Suppressor macrophage (primary cell): ENCODE measurements around the gene GRPEL1.

ENCODE experiments used
- DNase-seq, 4 experiments: peaks; one replicate each; pipeline ENCODE4 v3.0.0-alpha.2; 2020 to 2022

GRPEL1 gene

DNA sequence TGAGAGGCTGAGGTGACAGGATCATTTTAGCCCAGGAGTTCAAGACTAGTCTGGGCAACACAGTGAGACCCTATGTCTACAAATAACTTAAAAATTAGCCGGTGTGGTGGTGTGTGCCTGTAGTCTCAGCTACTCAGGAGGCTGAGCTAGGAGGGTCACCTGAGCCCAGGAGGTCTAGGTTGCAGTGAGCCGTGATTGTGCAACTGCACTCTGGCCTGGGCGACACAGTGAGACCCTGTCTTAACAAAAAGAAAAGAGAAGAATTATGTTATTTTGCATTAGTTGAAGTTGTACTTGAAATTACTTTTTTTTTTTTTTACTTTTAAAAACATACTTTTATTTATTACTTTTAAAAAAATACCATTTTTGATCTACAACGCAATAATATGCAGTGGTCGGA is 46.5 kb downstream of the GRPEL1 start:
- DNase-seq, result no peak

GRCh38 chr4:7020856-7021255 is 47.0 kb downstream of the GRPEL1 start:
- no peak for DNase-seq

GRCh38 chr4:7020290-7020689 is 47.6 kb downstream of the GRPEL1 start:
- DNase-seq, result no peak

- DNase-seq, result no peak
Measured at GRCh38 chr4:7019367-7019766, 48.5 kb downstream of the GRPEL1 start.

DNA sequence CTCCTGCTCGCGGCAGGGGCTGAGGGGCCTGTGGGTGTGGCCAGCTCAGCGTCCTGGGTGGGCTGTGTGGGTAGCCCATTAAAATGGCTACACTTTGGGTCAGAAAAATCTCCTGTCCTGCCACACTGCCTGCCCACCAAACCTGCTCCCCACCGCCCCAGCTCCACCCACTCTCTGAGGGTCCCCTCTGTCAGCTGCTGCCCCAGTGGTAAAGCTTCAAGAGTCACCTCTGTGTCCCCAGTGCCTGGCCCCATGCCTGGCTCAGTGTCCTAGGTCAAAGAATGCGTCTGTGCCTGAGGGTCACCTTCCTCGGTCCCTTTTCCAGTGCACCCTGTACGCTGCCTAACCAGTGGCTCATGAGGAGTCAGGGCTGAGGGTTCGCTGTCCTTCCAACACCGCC is 49.6 kb downstream of the GRPEL1 start:
- DNase-seq, result no peak

GRCh38 chr4:7017446-7018048 is 50.3 kb downstream of the GRPEL1 start:
- no peak for DNase-seq

- DNase-seq, result no peak
Measured at GRCh38 chr4:7016512-7016911, 51.4 kb downstream of the GRPEL1 start.

DNA sequence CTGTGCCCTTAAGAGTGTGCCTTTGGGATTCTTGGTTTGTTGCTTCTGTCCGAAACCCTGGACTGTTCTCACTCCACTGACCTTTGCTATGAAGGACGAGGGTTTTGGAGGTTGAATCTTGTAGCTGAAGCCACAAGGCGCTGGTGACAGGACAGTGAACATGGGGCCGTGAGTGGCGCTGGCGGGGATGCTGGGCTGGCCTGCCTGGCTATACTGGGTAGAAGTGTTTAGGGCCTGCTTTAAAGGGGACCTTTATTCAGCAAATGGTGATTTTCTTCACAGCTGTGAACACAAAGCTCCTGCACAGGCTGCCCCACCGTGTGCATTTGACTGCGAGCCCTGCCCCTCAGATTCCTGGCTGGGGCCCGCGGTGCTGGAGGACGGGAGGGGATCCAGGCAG is 51.8 kb downstream of the GRPEL1 start:
- no peak for DNase-seq

DNA sequence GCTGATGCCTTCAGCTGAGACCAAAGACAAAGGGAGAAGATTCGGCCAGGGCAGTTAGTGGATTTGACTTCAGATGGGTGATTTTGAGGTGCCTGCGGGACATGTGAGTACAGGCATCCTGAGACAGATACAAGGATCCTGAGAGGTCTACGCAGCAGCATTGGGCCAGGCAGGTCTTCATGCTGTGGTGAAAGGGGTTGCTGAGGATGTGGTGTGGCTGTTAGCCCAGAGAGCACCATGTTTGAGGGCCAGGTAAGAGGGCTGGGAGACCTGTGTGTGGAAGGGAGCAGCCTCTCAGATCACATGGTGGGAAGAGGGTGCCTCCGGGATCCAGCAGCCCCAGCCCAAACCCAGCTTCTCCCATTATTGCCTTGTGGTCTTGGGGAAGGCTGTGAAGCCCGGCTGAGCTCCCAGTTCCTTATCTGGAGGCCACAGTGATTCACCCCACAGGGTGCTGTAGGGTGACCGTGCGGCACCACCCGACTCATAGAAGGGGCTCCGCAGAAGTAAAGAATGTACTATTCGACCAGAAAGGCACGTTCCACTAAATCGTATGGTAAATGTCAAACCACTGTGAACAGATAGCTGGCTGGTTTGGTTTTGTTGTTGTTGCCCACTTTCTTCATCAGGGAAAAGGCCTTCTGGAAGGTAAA is 52.4 kb downstream of the GRPEL1 start:
- DNase-seq, result no peak

GRCh38 chr4:7014815-7015214 is 53.0 kb downstream of the GRPEL1 start:
- no peak for DNase-seq

- DNase-seq, result no peak
Measured at GRCh38 chr4:7013175-7013574, 54.7 kb downstream of the GRPEL1 start.

DNA sequence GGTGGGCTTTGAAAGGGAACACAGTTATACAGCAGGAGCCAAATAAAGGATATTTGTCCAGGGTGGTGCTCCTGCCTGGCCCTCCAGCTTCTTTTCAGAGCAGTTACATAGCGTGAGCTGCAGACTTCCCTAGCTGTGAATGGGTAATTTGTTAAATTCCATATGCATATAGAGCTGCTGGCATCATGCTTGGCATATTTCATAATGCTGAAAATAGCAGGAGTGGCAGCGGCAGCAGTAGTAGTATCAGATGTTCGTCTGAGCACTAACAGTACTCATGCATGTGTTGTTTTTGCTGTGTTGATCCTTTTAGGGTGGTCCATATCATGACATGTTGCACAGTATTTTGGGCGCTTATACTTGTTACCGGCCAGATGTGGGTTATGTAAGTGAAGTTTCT is 58.3 kb downstream of the GRPEL1 start:
- DNase-seq, result no peak
